Activated CD4-positive, alpha-beta T cell treated with anti-CD3 and anti-CD28 coated beads, Interleukin-2, Interleukin-6, amounts not matched to agents 100 ng/mL and 50 ng/mL, durations not matched to agents 16 hours and 8 hours (primary cell): ENCODE measurements around the gene GLYAT.
"Not testable (repeated sequence)": the region's sequence is repeated elsewhere in the genome, so short reads cannot be mapped to it uniquely, and the experiment has no call there.

Experiments
- DNase-seq: peaks from one replicate; pipeline ENCODE4 v3.0.0-alpha.2; 2020

GLYAT gene

DNA sequence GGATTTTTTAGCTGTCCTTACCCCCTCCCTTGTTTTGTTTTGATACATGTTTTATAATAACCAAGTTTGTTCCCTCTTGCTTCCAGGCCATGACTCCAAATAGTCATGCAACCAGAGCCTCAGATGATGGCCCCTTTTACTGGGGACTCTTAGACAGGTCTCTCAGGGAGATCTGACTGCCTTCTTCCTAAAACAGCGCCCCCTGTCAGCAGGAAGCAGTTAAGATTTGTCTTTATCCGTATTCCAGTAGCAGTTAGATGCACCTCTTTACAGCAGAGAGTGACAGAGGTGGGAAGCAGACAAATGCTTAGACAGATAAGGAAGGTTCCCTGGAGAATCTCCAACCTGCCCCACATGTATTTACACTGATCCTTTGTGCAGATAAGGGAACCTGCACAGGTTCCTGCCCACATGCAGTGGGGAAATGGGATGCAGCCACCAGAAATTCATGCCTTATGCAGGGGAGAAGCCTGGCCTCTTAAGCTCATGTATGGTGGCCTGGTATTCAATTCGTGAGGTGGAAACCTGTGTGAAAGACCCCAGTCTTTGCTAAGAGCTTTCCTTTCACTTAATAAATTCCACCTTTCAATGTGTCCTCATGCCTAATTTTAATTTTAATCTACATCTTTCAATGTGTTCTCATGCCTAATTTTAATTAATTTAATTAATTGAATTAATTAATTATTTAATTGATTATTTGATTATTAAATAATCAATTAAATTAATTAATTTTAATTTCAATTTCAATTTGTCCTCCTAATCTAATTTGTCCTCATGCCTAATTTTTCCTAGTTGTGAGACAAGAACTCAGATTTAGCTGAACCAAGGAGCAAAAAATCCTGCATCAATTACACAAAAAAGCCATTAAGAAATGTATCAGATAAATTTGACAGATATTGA, 11.5 kb upstream of the GLYAT start:
- no peak for DNase-seq

DNA sequence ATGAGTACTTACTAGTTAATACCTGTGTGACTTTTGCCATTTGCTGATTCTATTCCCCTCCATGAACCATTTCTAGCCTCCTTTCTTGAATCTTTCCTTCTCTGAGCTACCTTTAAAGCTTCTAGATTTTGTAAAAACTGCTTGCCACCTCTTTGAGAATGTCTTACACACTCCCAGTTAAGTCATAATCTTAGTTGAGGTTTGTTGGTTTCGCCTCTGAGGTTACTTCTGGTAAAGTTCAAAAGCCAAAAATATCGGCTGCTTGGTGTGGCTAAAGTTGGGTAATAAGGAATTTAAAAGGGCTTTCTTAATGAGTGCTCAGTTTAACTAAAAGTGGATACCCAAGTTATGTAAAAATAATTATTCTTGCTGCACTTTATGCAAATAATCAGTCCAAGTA, 10.4 kb upstream of the GLYAT start:
- DNase-seq, result peak; percentile 12

DNA sequence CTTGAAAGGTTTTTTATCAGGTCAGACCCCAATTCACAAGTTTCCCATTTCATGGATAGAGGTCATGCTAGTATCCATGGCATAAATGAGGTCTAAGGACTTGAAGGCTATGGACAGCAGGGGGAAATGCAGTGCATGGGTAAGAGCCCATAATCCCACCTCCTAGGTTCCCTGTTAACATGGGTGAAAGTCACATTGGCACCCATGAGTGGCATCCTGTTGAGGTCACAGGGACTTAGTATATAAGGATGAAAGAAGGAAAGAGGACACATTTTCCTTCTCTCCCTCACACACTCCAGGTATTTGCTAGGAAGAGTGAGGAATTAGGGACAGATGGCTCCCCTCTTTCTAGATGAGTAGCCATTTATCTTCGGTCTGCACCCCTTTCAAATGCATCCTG, 9.4 kb upstream of the GLYAT start:
- no peak for DNase-seq

DNA sequence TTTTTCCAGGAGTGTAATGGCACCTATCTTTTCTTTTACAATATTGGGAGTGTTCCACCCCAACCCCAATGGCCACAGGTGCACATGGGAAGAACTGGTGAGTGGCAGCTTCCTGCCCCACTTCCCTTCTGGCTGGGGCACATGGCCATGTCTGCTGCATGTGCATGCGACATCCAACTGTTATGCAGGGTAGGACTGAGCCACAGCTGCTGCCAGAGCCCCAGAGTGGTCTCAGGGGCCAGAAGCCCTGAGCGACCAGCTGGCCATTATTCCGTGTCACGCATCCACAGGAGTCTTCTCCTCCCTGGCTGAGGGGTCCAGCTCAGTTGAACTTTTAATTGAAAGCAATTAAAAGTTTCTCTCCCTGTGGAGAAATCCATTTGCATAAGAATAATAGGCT, 8.7 kb upstream of the GLYAT start:
- DNase-seq, result no peak

DNA sequence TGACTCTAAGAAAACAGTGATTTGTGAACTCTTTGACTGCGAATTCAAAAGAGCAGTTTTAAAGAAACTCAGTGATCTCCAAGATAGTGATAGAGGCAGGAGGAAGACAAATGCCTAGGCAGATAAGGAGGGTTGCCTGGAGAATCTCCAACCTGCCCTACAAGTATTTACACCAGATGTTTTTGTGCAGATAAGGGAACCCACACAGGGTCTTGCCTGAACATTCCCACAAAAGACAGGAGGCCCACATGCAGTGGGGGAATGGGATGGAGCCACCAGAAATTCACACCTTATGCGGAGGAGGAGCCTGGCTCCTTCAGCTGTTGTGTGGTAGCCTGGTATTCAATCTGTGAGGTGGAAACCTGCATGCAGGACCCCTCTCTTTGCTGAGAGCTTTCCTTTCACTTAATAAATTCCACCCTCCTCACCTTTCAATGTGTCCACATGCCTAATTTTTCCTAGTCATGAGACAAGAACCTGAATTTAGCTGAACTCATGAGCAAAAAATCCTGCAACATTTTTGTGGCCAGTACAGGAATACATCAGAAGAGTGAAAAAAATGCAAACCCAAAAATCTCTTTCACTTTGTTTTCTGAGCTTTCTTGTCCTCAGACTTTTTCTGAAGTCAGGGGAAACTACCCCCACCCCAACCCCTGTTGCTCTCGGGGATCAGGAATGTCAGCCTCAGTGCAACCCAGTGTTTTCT, 8.1 kb upstream of the GLYAT start:
- no peak for DNase-seq

DNA sequence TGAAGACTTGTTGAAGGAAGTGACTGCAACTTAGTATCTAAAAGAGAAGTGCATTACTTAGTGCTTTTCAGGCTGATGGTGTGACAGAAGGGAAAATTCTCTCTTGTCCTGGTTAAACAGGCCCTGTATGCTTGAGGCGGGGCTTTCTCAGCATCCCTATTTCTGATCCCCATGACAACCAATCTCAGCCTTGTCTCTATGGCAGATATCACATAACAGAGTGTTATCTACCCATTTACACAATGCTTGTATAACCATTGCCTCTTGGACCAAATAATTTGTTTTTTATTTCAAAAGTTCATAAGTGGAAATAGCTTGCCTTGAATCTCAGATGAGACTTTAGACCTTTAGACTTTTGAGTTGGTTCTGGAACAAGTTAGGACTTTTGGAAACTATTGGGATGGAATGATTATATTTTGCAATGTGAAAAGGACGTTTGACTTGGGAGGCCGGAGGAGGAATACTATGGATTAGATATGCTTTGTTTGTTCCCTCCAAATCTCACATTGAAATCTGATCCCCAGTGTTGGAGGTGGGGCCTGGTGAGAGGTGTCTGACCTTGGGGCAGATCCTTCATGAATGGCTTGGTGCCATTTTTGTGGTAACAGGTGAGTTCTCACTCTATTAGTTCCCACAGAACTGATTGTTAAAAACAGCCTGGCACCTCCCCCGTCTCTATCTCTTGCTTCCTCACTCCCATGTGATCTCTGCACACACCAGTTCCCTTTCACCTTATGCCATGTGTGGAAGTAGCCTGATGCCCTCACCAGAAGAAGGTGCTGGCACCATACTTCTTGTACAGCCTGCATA, 3.1 kb upstream of the GLYAT start:
- DNase-seq, result no peak

DNA sequence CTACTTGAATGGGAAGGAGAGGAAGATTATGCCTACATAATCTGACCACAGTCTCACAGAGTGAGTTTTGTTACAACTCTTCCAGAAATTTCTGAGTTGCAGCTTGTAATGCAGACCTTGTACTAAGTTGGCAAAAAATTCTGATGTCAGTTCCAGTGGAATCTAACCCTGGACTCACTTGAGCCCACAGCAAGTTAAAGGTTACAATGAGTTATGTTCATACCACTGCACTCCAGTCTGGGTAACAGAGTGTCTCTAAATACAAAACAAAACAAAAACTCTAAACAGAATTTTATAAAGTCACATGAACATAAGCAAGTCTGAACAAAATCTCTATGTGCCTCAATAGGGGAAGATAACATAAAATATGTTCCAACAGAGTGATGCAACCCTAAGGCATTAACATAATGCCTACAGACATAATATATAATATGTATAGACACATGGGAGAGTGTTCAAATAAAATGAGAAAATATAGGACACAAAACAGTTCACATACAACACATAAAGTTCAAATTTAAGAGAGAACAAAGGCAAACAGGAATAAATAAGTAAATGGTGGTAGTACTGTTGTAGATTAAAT, 1.1 kb downstream of the GLYAT start:
- DNase-seq, result no peak

DNA sequence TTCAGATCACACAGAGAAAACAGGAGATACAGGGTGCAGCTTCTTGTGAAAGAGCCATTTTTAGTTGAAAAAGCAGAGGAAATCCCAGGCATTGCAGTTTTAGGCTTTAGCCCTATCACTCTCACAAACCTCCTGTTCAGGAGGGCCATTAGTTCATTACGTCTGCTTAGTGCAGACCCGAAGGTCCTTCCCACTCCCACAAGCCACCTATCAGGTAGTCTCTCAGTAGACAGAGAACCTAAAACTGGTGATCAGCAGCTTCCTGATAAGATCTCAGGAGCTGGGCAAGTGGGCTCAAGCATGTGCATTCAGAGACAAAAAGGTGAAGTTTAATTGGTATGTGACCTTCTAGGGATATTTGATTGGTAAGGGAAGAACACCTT, 4.3 kb downstream of the GLYAT start:
- DNase-seq, result no peak

DNA sequence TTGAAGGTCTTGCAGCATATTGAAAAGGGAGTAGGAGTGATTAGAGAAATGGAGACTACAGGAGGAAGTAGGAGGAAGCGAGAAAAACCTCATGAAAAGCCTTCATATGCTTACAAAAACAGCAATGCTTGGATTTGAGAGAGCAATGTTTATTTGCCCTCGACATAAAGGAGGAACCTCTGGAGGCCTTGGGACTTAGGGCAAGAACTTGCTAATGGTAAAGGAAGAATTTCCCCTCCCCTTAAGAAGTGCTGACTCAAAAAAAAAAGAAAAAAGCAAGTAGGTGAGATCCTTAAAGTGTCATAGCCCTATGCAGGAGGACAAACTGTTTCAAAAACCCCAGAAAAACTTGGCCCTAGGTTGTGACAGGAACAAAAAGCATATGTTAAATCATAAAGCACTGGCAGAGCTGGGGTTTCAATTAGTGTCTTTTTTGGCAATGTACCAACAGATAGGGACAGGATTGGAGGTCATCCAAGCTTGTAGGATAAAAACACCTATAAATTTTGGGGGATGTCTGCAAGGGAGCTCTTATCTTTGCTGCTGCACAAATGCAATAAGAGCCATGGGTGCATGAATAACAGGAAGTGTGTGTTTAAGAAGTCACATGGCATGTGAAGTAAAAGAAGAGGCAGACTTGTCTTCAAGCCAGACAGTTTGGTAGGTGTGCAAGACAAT, 4.9 kb downstream of the GLYAT start:
- no peak for DNase-seq

DNA sequence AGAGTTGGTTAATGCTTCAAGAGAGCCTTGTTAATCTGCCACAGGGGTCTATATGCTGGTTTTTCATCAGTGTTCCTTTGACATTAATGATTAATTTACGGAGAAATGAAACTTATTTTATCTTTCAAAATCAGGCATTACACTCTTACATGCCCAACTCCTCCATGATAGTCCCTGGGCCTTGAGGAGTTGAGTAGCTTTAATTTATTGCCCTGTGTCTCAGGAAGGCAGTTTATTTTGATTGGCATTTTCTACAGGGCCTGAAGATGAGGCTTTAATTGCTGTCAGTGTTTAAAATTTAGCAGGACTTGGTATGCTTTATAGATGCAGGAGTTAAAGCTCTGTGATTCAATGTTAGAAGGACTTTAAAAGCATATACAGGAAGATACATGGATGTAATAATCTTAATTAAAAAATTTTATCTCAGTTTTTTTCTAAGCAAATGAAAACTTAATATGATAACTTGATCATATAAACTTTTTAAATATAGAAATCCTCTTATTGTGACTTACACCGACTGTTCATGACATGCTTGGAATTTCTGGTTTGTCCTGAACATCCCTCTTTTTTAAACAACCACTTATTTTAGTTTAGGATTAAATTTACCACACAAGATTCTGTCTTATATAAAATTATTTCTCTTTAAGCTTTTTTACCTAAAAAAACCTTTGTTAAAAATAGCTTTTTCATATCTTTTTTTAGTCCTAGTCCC, 12.2 kb downstream of the GLYAT start:
- DNase-seq, result no peak

DNA sequence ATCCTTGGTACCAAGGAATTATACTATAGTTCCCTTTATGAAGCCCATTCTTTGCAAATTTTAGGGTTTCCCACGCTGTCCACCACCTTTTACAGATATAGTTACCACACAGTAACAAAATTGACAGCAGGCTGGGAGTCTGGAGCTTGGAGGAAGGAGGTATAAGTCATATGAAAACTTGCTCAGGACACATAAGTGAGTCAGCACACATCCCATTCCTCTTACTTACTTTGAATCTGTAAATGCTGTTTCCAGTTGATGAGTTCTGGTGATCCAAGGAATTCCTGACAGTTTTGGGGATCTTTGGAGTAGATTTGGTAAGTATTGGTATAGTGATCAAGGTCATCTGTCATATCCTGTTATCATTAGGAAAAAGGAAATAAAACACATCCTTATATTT, 19.2 kb downstream of the GLYAT start:
- DNase-seq, result no peak

DNA sequence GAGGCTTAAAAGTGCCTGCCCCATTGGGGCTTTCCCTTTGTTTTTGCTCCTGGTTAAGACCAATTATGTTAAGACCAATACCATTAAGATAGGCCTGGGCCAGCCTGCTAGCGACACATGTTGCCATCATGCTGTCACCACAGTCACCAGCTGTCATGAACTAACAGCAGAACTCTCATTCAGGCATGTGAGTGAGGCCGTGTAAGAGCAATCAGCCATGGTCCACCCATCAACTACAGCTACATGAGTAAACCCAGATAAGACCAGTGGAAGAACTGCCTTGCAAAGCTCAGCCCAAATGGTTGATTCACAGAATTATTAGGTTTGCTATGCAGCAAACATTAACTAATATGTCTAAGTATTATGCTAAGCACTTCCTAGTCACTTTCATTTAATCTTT, 19.9 kb downstream of the GLYAT start:
- no peak for DNase-seq

DNA sequence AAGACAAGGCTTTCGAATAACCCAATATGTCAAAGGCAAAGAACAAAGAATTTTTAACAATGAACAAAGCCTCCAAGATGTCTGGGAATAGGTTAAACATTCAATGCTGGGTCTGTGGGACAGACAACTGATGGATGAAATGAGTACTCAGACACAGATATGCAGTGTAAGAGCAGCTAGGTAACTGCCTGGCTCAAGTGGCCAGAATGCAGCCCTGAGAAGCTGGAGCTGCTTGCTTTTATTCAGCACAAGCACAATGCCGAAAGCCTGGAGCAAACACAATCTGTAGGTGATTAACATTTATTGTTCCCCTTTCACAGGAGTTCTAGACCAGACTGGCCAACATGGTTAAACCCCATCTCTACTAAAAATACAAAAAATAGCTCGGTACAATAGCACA, 24.0 kb downstream of the GLYAT start:
- DNase-seq, result no peak

DNA sequence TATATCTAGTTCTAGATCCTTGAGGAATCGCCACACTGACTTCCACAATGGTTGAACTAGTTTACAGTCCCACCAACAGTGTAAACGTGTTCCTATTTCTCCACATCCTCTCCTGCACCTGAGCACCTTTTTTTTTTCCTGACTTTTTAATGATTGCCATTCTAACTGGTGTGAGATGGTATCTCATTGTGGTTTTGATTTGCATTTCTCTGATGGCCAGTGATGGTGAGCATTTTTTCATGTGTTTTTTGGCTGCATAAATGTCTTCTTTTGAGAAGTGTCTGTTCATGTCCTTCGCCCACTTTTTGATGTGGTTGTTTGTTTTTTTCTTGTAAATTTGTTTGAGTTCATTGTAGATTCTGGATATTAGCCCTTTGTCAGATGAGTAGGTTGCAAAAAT, 34.9 kb downstream of the GLYAT start:
- not testable (repeated sequence) for DNase-seq

DNA sequence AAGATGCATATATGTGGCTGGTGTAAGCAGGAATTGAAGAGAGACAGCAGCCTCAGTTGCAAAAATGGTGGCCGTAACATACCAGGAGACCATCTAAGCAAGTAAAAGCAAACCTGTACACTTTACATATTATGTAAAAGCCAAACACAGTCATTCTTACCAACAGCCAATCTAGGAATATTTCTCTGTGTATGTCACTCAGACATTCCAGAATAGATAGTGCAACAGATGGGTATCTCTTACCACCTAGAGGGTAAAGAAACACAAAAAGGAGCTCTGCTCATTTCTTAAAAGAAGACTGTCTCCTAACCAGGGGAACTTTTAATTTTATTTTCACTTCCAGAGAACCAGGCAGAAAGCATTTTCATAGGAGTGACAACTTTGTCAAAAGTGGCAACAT, 38.7 kb downstream of the GLYAT start:
- DNase-seq, result no peak

DNA sequence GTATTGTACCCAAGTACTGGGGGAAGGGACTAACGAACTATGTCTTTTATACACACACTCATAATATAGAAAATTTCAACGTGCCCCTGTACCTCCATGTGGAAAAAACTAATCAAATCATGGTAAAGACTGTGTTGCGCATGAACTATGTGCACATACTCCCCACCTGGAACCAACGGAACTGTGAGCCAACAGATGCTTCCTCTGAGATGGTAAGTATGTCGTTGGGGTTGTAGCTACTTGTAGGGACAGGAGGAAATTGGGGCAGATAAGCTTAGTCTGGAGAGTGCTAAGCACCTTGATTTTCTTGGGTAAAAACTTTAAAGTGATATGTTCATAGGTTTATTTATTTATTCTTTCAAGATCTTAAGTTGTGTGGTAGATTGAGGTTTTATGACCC, 40.1 kb downstream of the GLYAT start:
- no peak for DNase-seq

DNA sequence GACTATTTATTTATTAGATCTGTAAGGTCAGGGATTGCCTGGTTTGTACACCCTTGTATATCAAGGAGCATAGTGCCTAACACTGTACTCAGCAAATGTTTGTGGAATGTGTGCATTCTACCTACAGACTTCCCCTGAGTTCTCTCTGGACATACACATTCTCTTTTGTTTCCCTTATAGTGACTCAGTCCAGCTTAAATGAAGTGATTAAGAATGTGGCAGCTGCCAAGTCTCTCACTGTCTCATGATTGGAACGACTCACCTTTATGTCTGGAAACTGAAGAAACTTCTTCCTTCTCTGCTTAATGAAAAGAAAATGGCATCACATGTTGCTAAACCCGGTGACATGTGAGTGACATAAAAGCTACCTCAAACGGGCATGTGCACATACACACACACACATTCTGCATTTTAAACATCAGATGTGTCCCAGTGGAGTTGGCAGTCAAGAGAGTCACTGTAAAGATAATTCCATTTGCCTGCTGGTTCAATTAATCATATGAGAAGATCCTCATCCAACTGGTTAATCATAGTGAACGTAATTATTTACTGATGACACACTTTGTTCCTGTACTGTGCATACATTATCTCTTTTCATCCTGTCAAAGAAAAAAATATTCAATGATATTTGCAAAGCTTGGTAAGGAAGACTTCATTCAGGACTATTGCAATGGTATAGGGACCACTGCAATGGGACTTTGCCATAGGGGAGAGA, 42.8 kb downstream of the GLYAT start:
- no peak for DNase-seq

DNA sequence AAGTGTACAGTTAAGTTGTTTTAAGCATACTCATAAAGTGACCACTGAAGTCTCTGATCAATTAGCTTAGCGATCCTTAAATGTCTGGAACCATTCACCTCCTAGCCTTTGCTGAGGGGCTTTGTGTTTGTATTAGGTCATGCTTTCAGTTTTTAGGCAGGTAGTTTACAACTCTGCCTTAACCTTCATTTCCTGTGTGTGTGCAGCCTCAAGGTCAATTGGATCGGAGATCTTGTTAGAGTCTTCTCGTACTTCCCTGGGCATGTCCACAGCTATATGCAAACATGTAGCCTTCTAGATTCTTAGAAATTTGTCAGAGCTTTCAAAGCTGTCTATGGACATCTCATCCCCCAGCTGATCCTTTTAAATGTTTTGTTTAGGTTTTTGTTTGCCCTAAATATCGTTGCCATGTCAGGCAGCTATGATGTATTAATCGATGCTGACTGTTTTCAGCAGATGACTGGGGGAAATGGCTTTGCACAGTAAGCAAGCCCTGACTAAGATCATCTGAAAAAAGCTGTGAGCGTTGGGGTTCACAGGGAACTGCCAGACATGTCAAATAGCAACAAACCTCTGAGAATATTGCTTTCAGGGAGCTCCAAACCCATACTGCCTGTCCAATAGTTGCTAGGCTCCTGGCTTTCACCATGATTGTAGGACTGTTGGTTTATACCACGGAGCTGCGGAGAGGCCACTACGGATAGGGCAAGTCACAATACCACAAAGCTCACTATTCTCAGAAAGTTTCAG, 45.6 kb downstream of the GLYAT start:
- DNase-seq, result no peak

DNA sequence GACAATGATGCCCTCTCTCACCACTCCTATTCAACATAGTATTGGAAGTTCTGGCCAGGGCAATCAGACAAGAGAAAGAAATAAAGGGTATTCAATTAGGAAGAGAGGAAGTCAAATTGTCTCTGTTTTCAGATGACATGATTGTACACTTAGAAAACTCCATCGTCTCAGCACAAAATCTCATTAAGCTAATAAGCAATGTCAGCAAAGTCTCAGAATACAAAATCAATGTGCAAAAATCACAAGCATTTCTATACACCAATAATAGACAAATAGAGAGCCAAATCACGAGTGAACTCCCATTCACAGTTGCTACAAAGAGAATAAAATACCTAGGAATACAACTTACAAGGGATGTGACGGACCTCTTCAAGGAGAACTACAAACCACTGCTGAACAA, 49.1 kb downstream of the GLYAT start:
- not testable (repeated sequence) for DNase-seq

DNA sequence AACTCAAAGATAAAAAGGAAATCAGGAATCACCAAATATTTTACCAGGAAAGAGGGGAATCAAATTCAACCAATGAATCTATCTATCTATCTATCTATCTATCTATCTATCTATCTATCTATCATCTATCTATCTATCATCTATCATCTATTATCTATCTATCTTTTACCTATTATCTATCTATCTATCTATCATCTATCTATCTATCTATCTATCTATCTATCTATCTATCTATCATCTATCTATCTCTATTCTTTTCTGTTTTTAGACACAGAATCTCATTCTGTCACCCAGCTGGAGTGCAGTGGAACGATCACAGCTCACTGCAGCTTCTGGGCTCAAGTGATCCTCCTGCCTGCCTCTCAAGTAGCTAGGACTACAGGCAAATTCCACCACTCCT, 54.2 kb downstream of the GLYAT start:
- DNase-seq, result not testable (repeated sequence)
